Fibroblast of villous mesenchyme (primary cell): ENCODE results near the gene EXOC4. TPM values are rescaled to one million over a fixed set of nuclear protein-coding genes. Genes with fewer than 3 reads are reported as not detected.
A peak's percentile ranks its signal among the peaks of the same experiment; 100 is the strongest.

ENCODE experiments used
- DNase-seq: peaks from one replicate; pipeline ENCODE4 v3.0.0-alpha.2; 2010; ENCODE audit warnings: low read depth
- H3K4me3 ChIP-seq: 2 replicates; pipeline ENCODE4 v1.5.1; 2011; ENCODE audit warnings: low read depth, mild to moderate bottlenecking, low read length
- CTCF ChIP-seq: IDR thresholded peaks from 2 replicates; pipeline ENCODE4 v1.5.1; 2012; ENCODE audit warnings: low read depth, mild to moderate bottlenecking, low read length; ENCODE audit not compliant: insufficient read depth
- total RNA-seq: library from RNA; depleted of rRNA; stranded (reverse); fragments of >200 nt; gene quantifications from 2 replicates; pipeline ENCODE4 v1.2.3, GENCODE V29; 2012

EXOC4 gene
- total RNA-seq, 1 donor: 106 TPM

GRCh38 chr7:133714654-133715053, 461.8 kb downstream of the EXOC4 start:
- TF ChIP-seq CTCF: no peak
- no peak for DNase-seq
- H3K4me3 ChIP-seq: no peak overlapping the region

DNA sequence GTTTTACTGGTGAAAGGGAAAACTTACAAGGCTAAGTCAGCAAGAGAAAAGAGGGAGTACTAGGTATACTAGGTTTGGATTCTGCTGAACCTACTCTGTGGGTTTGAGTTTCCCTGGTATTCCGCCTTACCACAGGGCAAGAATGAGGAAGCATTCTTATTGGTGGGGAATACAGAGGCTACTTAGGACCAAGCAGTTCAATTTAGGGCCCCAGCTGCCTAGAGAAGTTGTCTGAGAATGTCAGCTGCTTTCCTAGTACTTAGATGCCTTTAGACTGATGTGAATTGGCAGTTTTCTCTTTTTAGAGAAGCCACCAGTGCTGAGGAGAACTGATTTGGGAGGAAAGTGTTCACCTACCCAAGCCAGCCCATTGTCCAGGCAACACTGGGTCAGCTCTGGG, 465.3 kb downstream of the EXOC4 start:
- no peak overlapping the region for H3K4me3 ChIP-seq
- no peak for DNase-seq

GRCh38 chr7:133723044-133723443, 470.2 kb downstream of the EXOC4 start:
- no peak for DNase-seq
- no peak for TF ChIP-seq CTCF
- no peak overlapping the region for H3K4me3 ChIP-seq

More for the DNA sequence above, 465.3 kb downstream of the EXOC4 start:
- TF ChIP-seq CTCF: no peak

DNA sequence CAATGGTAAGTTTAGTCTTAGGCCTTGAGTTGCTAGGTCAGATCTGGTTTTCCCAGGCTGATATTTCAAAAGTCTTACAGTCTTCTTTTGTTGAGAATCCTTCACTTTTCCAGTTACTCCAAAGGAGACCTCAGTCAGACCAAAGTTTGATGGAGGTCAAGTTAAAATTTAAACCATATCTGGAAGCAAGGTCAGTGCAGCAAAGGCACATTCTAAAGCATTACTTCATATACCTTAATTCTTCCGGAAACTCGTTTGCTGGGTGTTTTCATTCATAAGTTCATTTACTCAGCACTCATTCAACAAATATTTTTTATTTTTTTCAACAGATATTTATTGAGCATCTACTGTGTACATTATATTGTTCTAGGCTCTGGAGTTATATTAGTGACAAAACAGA, 471.3 kb downstream of the EXOC4 start:
- DNase-seq: no peak
- TF ChIP-seq CTCF: no peak
- H3K4me3 ChIP-seq: no peak overlapping the region

DNA sequence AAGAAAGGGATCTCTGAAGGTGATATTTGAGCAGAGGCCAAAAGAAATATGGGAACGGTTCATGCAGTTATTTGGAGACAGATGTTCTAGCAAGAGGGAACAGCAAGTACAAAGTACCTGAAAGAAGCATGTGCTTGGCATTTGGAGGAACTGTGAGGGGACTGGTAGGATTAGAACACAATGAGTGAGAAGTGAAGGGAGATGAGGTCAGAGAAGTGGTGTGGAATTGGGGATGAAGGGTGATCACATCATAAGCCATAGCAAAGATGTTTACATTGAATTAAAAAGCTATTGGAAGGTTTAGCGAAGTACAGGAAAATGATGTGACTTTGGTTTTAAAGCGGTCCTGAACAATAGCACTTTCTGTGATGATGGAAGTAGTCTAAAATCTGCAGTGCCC, 471.8 kb downstream of the EXOC4 start:
- TF ChIP-seq CTCF: no peak
- no peak overlapping the region for H3K4me3 ChIP-seq
- DNase-seq: no peak

- no peak overlapping the region for H3K4me3 ChIP-seq
- DNase-seq: no peak
- no peak for TF ChIP-seq CTCF
These were observed 474.8 kb downstream of the EXOC4 start for GRCh38 chr7:133727476-133728214.

DNA sequence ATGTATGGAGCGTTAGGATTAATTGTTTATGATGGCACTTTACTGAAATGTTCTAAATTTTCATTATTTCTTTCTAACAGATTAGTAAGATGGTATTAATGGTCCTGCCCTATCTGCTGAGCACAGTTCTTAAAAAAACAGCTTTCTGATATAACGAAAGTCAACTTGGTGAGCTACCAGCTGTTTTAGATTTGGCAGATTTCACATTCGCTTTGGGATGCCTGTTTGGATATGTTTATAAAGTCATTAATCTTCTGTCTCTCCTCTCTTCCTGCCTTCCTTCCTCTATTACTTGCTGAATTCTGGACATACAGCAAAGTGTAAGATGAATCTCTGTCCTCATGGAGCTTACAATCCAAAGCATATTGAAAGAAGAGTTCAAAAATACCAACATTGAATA, 477.5 kb downstream of the EXOC4 start:
- no peak overlapping the region for H3K4me3 ChIP-seq
- no peak for TF ChIP-seq CTCF
- peak; percentile 25 for DNase-seq
